ENCODE results near the gene PPP2CA.
"Not testable (repeated sequence)": the region's sequence is repeated elsewhere in the genome, so short reads cannot be mapped to it uniquely, and the experiment has no call there.

The PPP2CA gene

DNA sequence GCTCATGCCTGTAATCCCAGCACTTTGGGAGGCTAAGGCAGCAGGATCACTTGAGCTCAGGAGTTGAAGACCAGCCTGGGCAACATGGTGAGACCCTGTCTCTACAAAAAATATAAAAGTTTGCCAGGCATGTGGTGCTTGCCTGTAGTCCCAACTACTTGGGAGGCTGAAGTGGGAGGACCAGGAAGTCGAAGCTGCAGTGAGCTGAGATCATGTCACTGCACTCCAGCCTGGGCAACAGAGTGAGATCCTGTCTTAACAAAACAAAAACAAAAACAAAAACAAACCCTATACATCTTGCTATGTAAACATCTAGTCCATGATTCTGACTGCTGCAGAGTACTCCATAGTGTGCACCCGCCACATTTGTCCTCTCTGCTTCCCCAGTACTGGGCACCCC lies 19.8 kb upstream of the PPP2CA start:
- DNase-seq (ENCODE audit: insufficient read length, low spot score) (no peak), FAIRE-seq (no peak)

DNA sequence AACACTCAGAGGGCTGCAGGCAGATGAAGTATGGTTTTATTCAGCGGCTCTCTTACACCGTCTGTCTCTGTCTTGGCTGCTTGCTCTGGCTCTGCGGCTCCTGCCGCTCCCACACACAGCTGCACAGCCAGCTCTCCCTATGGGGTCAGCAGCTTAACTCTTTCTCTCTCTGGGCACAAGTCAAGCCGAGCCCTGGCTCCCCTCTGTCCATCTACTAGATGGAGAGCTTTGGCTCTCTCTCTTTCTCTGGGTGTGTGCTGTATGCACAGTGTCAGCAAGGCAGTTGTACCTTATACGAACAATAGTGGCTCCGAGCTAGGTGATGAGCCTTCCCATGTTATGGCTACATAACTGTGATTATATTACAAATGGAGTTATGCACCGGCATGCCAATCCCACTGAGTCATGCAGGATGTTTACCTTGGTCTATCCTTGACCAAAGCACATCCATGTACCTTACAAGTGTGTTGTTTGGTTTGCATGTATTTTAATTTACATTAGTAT lies 19.3 kb upstream of the PPP2CA start:
- DNase-seq (ENCODE audit: insufficient read length, low spot score) = no peak

DNA sequence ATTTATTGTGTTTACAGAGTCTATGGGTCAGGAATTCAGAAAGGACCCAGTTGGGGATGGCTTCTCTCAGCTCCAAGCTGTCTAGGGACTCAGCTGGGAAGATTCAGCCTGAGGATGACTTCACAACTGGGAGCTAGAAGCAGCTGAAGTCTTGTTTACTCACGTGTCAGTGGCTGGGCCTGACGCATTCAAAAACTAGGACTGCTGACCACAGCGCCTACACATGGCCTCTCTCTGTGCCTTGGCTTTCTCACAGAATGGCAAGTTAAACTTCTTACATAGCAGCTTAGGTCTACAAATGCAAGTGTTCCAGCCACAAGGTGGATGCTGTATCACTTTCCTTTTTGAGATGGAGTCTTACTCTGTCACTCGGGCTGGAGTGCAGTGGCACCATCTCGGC lies 16.3 kb upstream of the PPP2CA start:
- DNase-seq (ENCODE audit: insufficient read length, low spot score) = no peak
- FAIRE-seq = no peak

More for the DNA sequence above, 19.3 kb upstream of the PPP2CA start:
- no peak for FAIRE-seq

- no peak for DNase-seq (ENCODE audit: insufficient read length, low spot score)
- FAIRE-seq = no peak
Observed at GRCh38 chr5:134240421-134240962, 14.6 kb upstream of the PPP2CA start.

DNA sequence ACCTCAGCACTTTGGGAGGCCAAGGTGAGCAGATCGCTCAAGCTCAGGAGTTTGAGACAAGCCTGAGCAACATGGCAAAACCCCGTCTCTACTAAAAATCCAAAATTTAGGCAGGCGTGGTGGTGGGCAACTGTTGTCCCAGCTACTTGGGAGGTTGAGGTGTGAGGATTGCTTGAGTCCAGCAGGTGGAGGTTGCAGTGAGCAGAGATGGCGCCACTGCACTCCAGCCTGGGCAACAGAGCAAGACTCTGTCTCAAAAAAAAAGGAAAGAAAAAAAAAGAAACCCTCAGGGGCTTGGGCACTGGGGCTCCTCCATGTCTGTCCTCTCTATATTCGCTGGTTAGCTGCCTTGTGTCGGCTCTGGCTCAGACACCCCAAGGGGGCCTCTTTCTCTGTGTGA lies 10.9 kb upstream of the PPP2CA start:
- no peak for DNase-seq (ENCODE audit: insufficient read length, low spot score)
- no peak for FAIRE-seq

DNA sequence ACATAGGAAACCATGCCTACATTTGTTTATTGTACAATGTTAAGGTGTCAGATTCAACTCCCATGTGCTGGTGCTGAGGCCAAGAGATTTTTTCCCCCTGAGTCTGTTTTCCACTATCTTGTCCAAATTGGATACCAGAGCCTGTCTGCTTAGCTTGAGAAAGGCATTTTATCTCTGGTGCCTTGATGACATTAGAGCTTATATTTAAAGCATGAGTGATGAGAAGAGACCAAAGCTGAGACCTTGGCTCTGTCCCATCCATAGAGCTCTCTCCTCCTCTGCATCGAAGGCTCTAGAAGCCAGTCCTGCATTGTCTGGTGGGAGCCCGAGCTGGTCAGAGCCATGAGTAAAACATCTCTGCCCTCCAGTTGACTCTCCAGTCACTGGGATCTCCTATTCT lies 10.4 kb upstream of the PPP2CA start:
- DNase-seq (ENCODE audit: insufficient read length, low spot score) = no peak
- no peak for FAIRE-seq

DNA sequence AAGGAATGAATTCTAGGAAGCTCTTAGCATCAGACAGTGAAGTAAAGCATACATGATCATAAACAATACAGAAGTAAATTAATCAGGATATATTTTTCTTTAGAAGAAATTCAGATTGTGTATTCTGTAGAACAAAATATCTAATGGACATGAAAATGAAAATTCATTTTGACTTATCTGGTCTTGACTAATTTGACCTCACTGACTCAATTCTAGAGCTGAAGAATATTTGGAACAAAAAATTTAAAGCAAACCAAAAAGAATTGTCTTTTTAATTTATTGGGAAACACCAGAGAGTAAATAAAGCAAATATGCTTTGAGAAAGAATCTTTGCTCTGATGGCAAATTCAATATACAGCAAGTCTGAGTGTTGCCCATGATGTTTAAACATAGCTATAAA lies 2.8 kb upstream of the PPP2CA start:
- FAIRE-seq (no peak), DNase-seq (ENCODE audit: insufficient read length, low spot score) (no peak)

GRCh38 chr5:134227776-134228175 lies 1.9 kb upstream of the PPP2CA start:
- no peak for DNase-seq (ENCODE audit: insufficient read length, low spot score)
- FAIRE-seq = no peak

- no peak for DNase-seq (ENCODE audit: insufficient read length, low spot score)
- peak; percentile 26 for FAIRE-seq
Observed at GRCh38 chr5:134227259-134227658, 1.4 kb upstream of the PPP2CA start.

GRCh38 chr5:134226441-134227192 lies 744 bp upstream of the PPP2CA start:
- DNase-seq (ENCODE audit: insufficient read length, low spot score) (no peak), FAIRE-seq (peak; percentile 33)

GRCh38 chr5:134224888-134225779 lies 739 bp downstream of the PPP2CA start:
- DNase-seq (ENCODE audit: insufficient read length, low spot score) (peak; percentile 16), FAIRE-seq (no peak)

DNA sequence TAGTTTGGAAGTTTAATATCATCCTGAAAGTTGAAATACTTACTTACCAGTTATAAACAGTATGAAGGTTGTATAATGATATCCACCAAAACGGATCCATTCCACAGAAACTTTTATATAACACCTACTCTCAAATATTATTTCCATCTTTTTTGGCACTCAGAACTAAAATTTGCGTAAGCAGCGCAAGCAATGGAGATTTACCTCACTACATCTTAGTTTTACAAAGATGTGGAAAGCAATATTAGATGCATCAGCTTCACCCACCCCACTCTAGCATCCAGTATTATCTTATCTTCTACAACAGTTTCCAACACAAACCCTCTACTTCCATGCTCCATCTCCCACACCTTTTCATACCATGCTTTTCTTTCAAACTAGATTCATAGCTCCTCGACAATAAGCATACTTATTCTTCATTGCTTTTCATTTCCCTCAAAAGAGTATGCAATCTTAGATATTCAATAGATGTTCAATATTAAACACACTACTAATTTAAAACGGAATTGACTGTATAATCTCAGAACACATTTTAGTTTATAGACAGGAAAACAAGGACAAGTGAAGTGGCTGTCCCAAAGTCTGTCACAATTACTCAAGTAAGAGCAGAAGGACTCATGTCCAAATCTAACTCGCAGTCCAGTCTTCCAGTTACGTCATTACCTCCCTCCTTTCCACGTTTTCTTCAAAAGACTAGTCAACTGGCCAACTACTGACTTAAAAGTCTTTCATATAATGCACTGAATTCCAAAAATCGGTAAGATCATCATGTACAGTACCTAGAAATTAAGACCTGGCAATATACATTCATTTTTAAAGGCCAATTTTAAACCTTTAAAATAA lies 2.2 kb downstream of the PPP2CA start:
- no peak for DNase-seq (ENCODE audit: insufficient read length, low spot score)

DNA sequence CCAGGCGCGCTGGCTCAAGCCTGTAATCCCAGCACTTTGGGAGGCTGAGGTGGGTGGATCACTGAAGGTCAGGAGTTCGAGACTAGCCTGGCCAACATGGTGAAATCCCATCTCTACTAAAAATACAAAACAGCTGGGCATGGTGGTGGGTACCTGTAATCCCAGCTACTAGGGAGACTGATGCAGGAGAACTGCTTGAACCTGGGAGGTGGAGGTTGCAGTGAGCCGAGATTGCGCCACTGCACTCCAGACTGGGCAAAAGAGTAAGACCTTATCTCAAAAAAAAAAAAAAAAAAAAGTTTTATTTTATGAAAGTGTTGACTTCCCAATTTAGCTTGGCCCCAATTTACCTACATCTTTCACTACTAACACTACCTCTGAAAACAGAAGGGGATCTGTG lies 4.2 kb downstream of the PPP2CA start:
- DNase-seq (ENCODE audit: insufficient read length, low spot score); FAIRE-seq: not testable (repeated sequence)

More for the DNA sequence above, 2.2 kb downstream of the PPP2CA start:
- peak; percentile 39 for FAIRE-seq

- no peak for DNase-seq (ENCODE audit: insufficient read length, low spot score)
- no peak for FAIRE-seq
Observed at GRCh38 chr5:134215757-134216156, 10.1 kb downstream of the PPP2CA start.

- not testable (repeated sequence) for DNase-seq (ENCODE audit: insufficient read length, low spot score); FAIRE-seq
Observed at GRCh38 chr5:134211263-134212031, 14.4 kb downstream of the PPP2CA start.

- FAIRE-seq (no peak), DNase-seq (ENCODE audit: insufficient read length, low spot score) (no peak)
Observed at GRCh38 chr5:134209477-134210245, 16.2 kb downstream of the PPP2CA start.

GRCh38 chr5:134207696-134208095 lies 18.2 kb downstream of the PPP2CA start:
- DNase-seq (ENCODE audit: insufficient read length, low spot score) = no peak
- FAIRE-seq = no peak

DNA sequence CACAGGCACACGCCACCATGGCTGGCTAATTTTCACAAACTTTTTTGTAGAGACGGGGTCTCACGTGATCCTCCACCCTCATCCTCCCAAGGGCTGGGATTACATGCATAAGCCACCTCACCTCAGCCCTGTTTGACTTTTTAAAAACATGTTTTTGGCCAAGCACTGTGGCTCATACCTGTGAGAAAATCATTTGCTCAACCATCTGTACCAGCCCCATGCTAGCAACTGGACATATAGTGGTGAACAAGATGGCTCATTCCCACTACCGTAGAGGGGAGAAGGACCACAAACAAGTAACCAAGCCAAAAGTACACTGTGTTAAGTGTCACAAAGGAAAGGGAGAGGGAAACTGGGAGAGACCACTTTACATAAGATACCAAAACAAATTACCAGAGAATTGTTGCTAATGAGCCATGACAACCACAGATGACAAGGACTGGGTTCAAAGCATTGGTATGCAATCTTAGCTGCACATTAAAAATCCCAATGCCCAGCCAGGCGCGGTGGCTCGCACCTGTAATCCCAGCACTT lies 19.2 kb downstream of the PPP2CA start:
- DNase-seq (ENCODE audit: insufficient read length, low spot score) = no peak
- FAIRE-seq = no peak

DNA sequence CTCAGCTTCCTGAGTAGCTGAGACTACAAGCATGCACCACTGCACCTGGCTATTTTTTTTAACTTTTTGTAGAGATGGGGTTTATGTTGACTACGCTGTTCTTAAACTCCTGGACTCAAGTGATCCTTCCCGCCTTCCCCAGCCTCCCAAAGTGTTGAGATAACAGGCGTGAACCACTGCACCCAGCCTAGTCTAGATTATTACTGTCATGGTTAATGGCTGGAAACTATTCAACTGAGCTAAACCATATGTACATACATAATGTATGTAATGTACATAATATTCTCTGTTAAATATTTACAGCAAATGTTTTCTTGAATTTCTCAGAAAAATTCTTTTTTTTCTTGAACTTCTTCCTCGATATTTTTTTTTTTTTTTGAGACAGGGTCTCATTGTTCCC lies 21.3 kb downstream of the PPP2CA start:
- no peak for FAIRE-seq
- DNase-seq (ENCODE audit: insufficient read length, low spot score) = no peak
